ENCODE results near the gene CXCR6. TPM values are rescaled to one million over a fixed set of nuclear protein-coding genes. Genes with fewer than 3 reads are reported as not detected.

Gene CXCR6
- total RNA-seq, 1 donor from 2014 or later, result 9.3 TPM

DNA sequence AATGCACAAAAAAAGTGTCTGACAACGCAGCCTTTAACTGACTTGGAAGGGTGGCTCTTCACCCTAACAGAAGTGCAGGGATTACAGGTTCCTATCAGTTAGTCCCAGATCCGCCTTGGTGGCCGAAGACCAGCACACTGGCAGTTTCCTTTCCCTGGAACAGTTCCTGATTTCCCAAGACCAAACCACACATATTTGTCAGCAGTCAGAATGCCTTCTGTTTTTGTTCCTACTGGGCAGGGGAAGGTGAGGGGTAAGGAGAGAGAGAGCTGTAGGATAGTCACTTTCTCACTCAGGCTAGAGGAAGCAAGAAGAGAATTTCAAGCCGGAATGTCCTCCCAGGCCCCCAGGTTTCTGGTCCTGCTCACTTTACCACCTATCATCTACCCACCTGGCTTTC lies 9.2 kb downstream of the CXCR6 start:
- Mint-ChIP-seq H3K4me3 (ENCODE audit: low read depth) (no peak overlapping the region), H3K27ac (no peak overlapping the region), H3K27me3 (ENCODE audit: low read depth) (no peaks in the 10 kb centered on the region), H3K4me1 (ENCODE audit: low read depth) (peaks cover 64% of the 10 kb centered on the region), H3K36me3 (ENCODE audit: low read depth) (peaks cover 95% of the 10 kb centered on the region), H3K9me3 (no peaks in the 10 kb centered on the region)
- intact Hi-C loops (cut with micrococcal nuclease), result no loop called here
- DNase-seq (ENCODE audit: low spot score), result no peak

- no peaks in the 10 kb centered on the region for H3K9me3 Mint-ChIP-seq
- peaks cover 96% of the 10 kb centered on the region for H3K36me3 Mint-ChIP-seq (ENCODE audit: low read depth)
- H3K4me3 Mint-ChIP-seq (ENCODE audit: low read depth), result no peak overlapping the region
- no peak for DNase-seq (ENCODE audit: low spot score)
- H3K27me3 Mint-ChIP-seq (ENCODE audit: low read depth), result no peaks in the 10 kb centered on the region
- peaks cover 56% of the 10 kb centered on the region for H3K4me1 Mint-ChIP-seq (ENCODE audit: low read depth)
- intact Hi-C loops (cut with micrococcal nuclease), result no loop called here
- H3K27ac Mint-ChIP-seq, result no peak overlapping the region
Observed at GRCh38 chr3:45953536-45953935, 10.3 kb downstream of the CXCR6 start.

DNA sequence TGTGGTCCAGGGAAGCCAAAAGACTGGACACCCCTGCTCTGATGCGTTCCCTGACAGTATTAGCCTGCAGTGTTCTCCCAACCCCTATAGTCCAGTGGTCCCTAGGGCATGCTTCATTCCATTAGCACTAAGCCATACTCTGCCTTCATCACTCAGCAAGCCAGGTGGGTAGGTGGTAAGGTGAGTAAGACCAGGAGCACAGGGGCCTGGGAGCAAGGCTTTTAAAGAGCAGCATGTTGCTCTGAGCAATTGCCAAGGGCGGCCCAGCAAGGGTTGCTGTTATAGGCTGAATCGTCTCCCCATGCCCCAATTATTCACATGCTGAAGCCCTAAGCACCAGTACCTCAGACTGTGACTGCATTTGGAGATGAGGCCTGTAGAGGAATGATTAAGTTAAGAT lies 11.0 kb downstream of the CXCR6 start:
- Mint-ChIP-seq H3K4me3 (ENCODE audit: low read depth) (no peak overlapping the region), H3K9me3 (no peaks in the 10 kb centered on the region), H3K27ac (peak overlapping the region; percentile 31), H3K36me3 (ENCODE audit: low read depth) (peaks cover 96% of the 10 kb centered on the region), H3K27me3 (ENCODE audit: low read depth) (no peaks in the 10 kb centered on the region), H3K4me1 (ENCODE audit: low read depth) (peaks cover 48% of the 10 kb centered on the region)
- DNase-seq (ENCODE audit: low spot score), result no peak
- intact Hi-C loops (cut with micrococcal nuclease), result no loop called here

- no peak for DNase-seq (ENCODE audit: low spot score)
- Mint-ChIP-seq H3K27ac (no peak overlapping the region), H3K36me3 (ENCODE audit: low read depth) (peaks cover 96% of the 10 kb centered on the region), H3K4me3 (ENCODE audit: low read depth) (no peak overlapping the region), H3K27me3 (ENCODE audit: low read depth) (no peaks in the 10 kb centered on the region), H3K9me3 (no peaks in the 10 kb centered on the region), H3K4me1 (ENCODE audit: low read depth) (peaks cover 40% of the 10 kb centered on the region)
- intact Hi-C loops (cut with micrococcal nuclease), result no loop called here
Observed at GRCh38 chr3:45955017-45955647, 11.9 kb downstream of the CXCR6 start.

DNA sequence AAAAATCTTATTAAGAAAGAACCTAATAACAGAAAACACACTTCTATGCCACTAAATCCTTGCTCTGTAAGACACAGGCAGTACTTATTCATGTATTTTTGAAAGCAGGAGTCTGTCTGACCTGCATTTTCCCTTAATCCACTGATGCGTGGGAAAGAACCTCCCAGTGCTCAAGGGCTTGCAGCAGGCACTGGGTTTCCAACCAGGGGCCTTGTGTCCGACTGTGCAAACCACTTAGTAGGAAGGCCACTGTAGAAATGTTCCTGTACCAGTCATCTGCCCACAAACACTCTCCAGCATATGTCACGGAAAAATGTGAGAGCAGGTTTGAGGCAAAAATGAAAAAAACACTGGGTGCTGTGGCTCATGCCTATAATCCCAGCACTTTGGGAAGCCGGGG lies 12.4 kb downstream of the CXCR6 start:
- intact Hi-C loops (cut with micrococcal nuclease), result no loop called here
- Mint-ChIP-seq H3K9me3 (peaks cover under 1% of the 10 kb centered on the region), H3K4me1 (ENCODE audit: low read depth) (peaks cover 36% of the 10 kb centered on the region), H3K27ac (no peak overlapping the region), H3K36me3 (ENCODE audit: low read depth) (peaks cover 96% of the 10 kb centered on the region), H3K27me3 (ENCODE audit: low read depth) (no peaks in the 10 kb centered on the region), H3K4me3 (ENCODE audit: low read depth) (no peak overlapping the region)
- no peak for DNase-seq (ENCODE audit: low spot score)

DNA sequence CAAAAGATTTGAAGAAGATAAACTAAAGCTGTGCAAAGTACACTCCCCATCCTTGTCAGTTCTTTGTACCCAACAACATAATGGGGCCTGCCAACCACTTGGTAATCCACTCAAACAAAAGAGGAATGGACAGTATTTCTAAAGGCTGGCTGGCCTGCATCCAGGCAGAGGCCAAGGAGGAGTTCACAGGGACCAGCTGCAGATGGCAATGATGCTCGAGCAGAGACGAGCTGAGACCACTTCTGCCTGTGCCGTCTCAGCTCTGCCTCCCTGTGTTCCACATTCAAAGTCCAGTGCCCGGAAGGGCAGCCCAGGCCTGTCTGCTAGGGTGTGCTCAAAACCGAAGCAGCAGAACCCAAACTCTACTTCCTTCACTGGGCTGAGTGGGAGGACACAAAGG lies 14.3 kb downstream of the CXCR6 start:
- DNase-seq (ENCODE audit: low spot score), result no peak
- H3K9me3 Mint-ChIP-seq, result peaks cover 4% of the 10 kb centered on the region
- peaks cover 31% of the 10 kb centered on the region for H3K4me1 Mint-ChIP-seq (ENCODE audit: low read depth)
- H3K36me3 Mint-ChIP-seq (ENCODE audit: low read depth), result peaks cover 96% of the 10 kb centered on the region
- H3K27me3 Mint-ChIP-seq (ENCODE audit: low read depth), result no peaks in the 10 kb centered on the region
- intact Hi-C loops (cut with micrococcal nuclease), result no loop called here
- H3K27ac Mint-ChIP-seq, result peak overlapping the region; percentile 13
- H3K4me3 Mint-ChIP-seq (ENCODE audit: low read depth), result no peak overlapping the region

DNA sequence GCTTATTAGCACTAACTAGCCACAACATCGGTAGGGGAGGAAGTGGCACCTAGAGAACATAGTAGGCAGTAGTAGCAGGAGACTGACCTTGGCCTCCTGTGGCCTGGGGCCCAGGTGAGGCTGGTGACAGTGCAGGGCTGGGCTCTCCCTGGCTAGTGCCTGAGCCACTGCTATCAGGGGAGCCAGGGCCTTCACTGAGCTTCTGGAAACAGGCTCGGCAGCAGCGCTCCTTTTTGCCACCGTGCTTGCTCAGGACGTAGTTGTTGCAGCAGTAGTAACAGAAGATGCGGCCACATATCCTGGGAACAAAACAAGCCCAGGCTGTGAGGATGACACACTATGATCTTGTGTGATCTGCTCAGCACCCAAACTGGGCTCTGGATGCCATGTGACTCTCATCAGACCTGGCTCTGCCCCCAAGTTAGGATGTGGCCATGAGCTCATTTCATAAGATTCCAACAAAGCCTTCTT lies 15.1 kb downstream of the CXCR6 start:
- Mint-ChIP-seq H3K27ac (no peak overlapping the region), H3K9me3 (peaks cover 4% of the 10 kb centered on the region), H3K36me3 (ENCODE audit: low read depth) (peaks cover 96% of the 10 kb centered on the region), H3K27me3 (ENCODE audit: low read depth) (no peaks in the 10 kb centered on the region), H3K4me3 (ENCODE audit: low read depth) (no peak overlapping the region), H3K4me1 (ENCODE audit: low read depth) (peaks cover 35% of the 10 kb centered on the region)
- no peak for DNase-seq (ENCODE audit: low spot score)
- intact Hi-C loops (cut with micrococcal nuclease), result no loop called here

DNA sequence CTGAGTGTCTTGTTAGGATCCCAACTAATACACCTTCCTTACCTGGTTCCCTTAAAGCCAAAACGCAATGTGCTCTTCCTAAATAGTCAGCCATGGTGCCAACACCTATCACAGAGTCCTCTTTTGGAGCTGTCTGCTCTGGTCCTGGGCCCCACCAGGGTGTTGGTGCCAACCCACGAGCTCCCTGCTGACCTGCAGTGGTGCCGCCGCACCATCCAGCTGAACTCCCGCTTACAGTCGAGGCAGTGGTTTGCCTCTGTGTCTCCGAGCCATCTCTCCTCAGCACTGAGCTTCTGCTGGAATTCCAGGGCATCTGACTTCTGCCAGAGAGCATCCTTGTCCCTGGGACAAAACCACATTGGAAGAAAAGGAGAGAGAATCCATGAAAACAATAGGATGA lies 15.9 kb downstream of the CXCR6 start:
- no peak for DNase-seq (ENCODE audit: low spot score)
- H3K4me1 Mint-ChIP-seq (ENCODE audit: low read depth), result peaks cover 38% of the 10 kb centered on the region
- H3K27me3 Mint-ChIP-seq (ENCODE audit: low read depth), result no peaks in the 10 kb centered on the region
- peak overlapping the region; percentile 40 for H3K27ac Mint-ChIP-seq
- peaks cover 4% of the 10 kb centered on the region for H3K9me3 Mint-ChIP-seq
- peaks cover 96% of the 10 kb centered on the region for H3K36me3 Mint-ChIP-seq (ENCODE audit: low read depth)
- intact Hi-C loops (cut with micrococcal nuclease), result no loop called here
- no peak overlapping the region for H3K4me3 Mint-ChIP-seq (ENCODE audit: low read depth)

DNA sequence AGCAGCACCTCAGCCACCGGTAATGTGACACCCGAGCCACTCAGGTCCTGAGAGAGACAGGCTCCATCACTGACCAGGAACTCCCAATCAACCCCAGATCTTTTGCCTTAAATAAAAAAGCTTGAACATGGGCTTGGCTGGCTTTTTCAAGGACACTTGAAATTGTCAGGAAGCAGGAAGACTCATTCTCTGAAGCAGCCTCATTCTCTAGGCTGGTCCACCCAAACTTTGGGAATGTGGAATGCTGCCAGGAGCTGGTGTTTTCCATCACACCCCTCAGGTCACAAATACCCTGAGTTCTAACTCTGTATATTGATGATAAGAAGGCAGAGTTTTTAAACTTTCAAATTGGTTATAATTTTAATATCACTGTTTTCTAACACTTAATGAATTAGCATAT lies 17.0 kb downstream of the CXCR6 start:
- Mint-ChIP-seq H3K27me3 (ENCODE audit: low read depth) (no peaks in the 10 kb centered on the region), H3K4me3 (ENCODE audit: low read depth) (no peak overlapping the region), H3K4me1 (ENCODE audit: low read depth) (peaks cover 45% of the 10 kb centered on the region), H3K9me3 (peaks cover 4% of the 10 kb centered on the region), H3K27ac (no peak overlapping the region), H3K36me3 (ENCODE audit: low read depth) (peaks cover 96% of the 10 kb centered on the region)
- intact Hi-C loops (cut with micrococcal nuclease), result no loop called here
- DNase-seq (ENCODE audit: low spot score), result no peak

DNA sequence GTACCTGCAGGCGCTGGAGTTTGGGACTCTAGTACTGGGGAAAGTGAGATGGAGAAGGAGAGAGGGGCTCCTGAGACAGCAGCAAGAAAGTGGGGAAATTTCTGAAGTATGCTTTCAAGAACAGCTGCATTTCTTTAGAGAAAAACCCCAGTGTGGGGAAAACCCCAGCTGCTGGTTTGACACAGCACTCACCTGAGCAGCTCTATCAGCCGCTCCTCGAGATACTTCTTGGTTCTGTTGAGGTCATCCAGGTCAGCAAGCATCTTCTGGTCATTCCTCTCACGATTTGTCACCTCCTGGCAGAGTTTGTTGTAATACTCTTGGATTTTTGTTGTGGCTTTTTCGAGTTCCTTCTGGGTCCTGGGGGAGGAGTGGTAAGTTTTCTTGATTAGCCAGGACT lies 18.8 kb downstream of the CXCR6 start:
- Mint-ChIP-seq H3K36me3 (ENCODE audit: low read depth) (peaks cover 99% of the 10 kb centered on the region), H3K9me3 (peaks cover 4% of the 10 kb centered on the region), H3K27ac (peak overlapping the region; percentile 63), H3K27me3 (ENCODE audit: low read depth) (no peaks in the 10 kb centered on the region), H3K4me1 (ENCODE audit: low read depth) (peaks cover 56% of the 10 kb centered on the region), H3K4me3 (ENCODE audit: low read depth) (no peak overlapping the region)
- DNase-seq (ENCODE audit: low spot score), result no peak
- intact Hi-C loops (cut with micrococcal nuclease), result loop anchor here (1.0 kb wide), 1 partner anchor 11 kb away; no protein-coding TSS in a partner anchor

DNA sequence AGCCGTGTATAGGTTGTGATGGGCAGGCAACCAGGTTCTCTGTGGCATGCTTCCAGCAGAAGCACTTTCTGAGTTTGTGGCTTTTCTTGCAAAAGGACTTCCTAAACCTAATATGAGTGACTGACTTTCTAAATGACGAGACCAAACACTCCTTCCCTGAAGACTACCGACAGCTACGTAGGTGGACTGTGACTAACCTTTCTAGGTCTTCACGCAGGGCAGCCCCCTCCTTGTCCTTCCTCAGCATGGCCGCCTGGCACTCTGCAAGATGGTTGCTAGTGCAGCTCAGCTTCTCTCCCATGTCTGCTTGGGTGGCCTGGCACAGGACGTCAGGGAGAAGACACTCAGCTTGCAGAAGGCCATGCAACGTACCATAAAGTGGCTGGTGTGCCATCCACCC lies 20.9 kb downstream of the CXCR6 start:
- H3K36me3 Mint-ChIP-seq (ENCODE audit: low read depth), result peaks cover 99% of the 10 kb centered on the region
- no peaks in the 10 kb centered on the region for H3K27me3 Mint-ChIP-seq (ENCODE audit: low read depth)
- H3K4me3 Mint-ChIP-seq (ENCODE audit: low read depth), result peak overlapping the region; percentile 30
- DNase-seq (ENCODE audit: low spot score), result no peak
- H3K4me1 Mint-ChIP-seq (ENCODE audit: low read depth), result peaks cover 60% of the 10 kb centered on the region
- peaks cover 4% of the 10 kb centered on the region for H3K9me3 Mint-ChIP-seq
- intact Hi-C loops (cut with micrococcal nuclease), result loop anchor here (1.0 kb wide), 5 partner anchors 8 to 29 kb away; partner anchors contain the start of gene CXCR6
- H3K27ac Mint-ChIP-seq, result peak overlapping the region; percentile 69

DNA sequence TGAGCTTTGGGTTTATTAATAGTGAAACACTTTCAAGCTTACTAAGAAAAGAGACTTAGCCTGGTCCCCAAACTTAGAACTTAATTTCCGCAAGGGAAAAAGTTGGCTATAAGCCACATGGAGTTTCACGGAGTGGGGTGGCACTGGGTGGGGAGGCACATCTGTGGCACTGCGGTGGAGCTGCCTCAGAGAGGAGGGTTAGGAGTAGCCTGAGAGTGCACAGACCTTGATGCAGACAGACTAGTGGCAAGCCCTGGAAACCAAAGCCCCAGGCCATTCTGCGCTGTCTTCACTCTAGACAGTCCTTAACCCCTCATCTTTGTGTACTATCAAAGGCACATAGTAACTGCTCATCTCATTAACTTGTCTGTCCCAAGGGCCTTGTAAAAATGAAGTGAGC lies 22.0 kb downstream of the CXCR6 start:
- peaks cover 70% of the 10 kb centered on the region for H3K4me1 Mint-ChIP-seq (ENCODE audit: low read depth)
- peak overlapping the region; percentile 69 for H3K27ac Mint-ChIP-seq
- H3K4me3 Mint-ChIP-seq (ENCODE audit: low read depth), result no peak overlapping the region
- no peak for DNase-seq (ENCODE audit: low spot score)
- peaks cover 99% of the 10 kb centered on the region for H3K36me3 Mint-ChIP-seq (ENCODE audit: low read depth)
- intact Hi-C loops (cut with micrococcal nuclease), result no loop called here
- no peaks in the 10 kb centered on the region for H3K27me3 Mint-ChIP-seq (ENCODE audit: low read depth)
- peaks cover 4% of the 10 kb centered on the region for H3K9me3 Mint-ChIP-seq

DNA sequence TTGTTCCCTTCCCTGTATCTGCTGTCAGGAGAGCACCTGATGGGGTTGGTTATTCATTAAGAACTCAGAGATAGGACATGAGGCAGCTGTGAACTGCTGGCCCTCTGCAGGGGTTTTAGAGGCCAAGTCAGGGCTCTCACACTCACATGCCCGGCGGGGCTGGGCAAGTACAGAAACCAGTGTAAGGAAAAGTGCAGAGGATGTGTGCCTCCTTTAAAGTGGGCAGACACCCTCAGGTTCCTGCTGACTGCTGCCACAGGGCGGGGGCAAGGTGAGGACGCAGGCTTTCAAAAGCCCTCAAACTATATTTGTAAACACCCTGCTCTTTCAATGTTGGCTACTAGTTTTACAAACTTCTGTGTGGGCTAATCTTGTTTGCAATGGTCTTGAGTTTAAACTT lies 22.4 kb downstream of the CXCR6 start:
- Mint-ChIP-seq H3K4me1 (ENCODE audit: low read depth) (peaks cover 74% of the 10 kb centered on the region), H3K27ac (peak overlapping the region; percentile 69), H3K9me3 (peaks cover 4% of the 10 kb centered on the region), H3K27me3 (ENCODE audit: low read depth) (no peaks in the 10 kb centered on the region), H3K4me3 (ENCODE audit: low read depth) (no peak overlapping the region), H3K36me3 (ENCODE audit: low read depth) (peaks cover 99% of the 10 kb centered on the region)
- intact Hi-C loops (cut with micrococcal nuclease), result no loop called here
- DNase-seq (ENCODE audit: low spot score), result no peak
